H1 (cell line): ENCODE measurements around the gene CENPX. TPM values are rescaled to one million over a fixed set of nuclear protein-coding genes. Genes with fewer than 3 reads are reported as not detected.

Experiments used
- CTCF ChIA-PET: fragments of 300-600 bp; sonication (Branson Sonifier 250); formaldehyde crosslinking; loops from one replicate; lab custom pipeline; 2021; ENCODE audit not compliant: partially characterized antibody; lab: Charles Lee
- POLR2A ChIA-PET: fragments of 300-600 bp; sonication (Branson Sonifier 250); formaldehyde crosslinking; loops from one replicate; lab custom pipeline; 2021; ENCODE audit warnings: inconsistent platforms; ENCODE audit not compliant: partially characterized antibody; lab: Charles Lee
- DNase-seq, 2 experiments: peaks; one replicate each; pipeline versions ENCODE4 v3.0.0 to v3.0.0-alpha.2; 2010 to 2022; ENCODE audit warnings: low spot score in 2 of 2, low read depth in 1 of 2, mixed read lengths in 1 of 2
- FAIRE-seq: peaks from 2 replicates; lab custom pipeline; 2011; peaks lifted over from hg19 to GRCh38; lab: Jason Lieb, UNC
- H2AFZ ChIP-seq: 2 replicates; pipeline ENCODE4 v1.8.1; 2012; ENCODE audit warnings: low read length, inconsistent platforms
- H2AK5ac ChIP-seq: 2 replicates; pipeline ENCODE4 v1.6.1; 2013; ENCODE audit warnings: low read depth, low read length
- H2BK120ac ChIP-seq: replicated peaks from 2 replicates; pipeline ENCODE3; 2013; ENCODE audit warnings: low read depth, low read length, inconsistent platforms
- H2BK12ac ChIP-seq: 2 replicates; pipeline ENCODE4 v1.6.1; 2013; ENCODE audit warnings: low read depth, low read length
- H2BK15ac ChIP-seq: 2 replicates; pipeline ENCODE4 v1.6.1; 2013; ENCODE audit warnings: low read length
- H2BK20ac ChIP-seq: 2 replicates; pipeline ENCODE4 v1.6.1; 2013; ENCODE audit warnings: low read length
- H2BK5ac ChIP-seq: 2 replicates; pipeline ENCODE4 v1.6.1; 2013; ENCODE audit warnings: low read depth, low read length
- H3K14ac ChIP-seq: 2 replicates; pipeline ENCODE4 v1.6.1; 2013; ENCODE audit warnings: inconsistent platforms; ENCODE audit not compliant: insufficient read length
- H3K18ac ChIP-seq: 2 replicates; pipeline ENCODE4 v1.6.1; 2013; ENCODE audit warnings: low read length; ENCODE audit errors: extremely low read depth
- H3K23ac ChIP-seq: 2 replicates; pipeline ENCODE4 v1.6.1; 2013; ENCODE audit warnings: inconsistent platforms; ENCODE audit not compliant: insufficient read length
- H3K23me2 ChIP-seq: 2 replicates; pipeline ENCODE4 v1.6.1; 2013; ENCODE audit warnings: low read depth, low read length
- H3K27ac ChIP-seq: 2 replicates; pipeline ENCODE4 v1.6.1; 2011; ENCODE audit warnings: low read depth, low read length, inconsistent platforms
- H3K27me3 ChIP-seq, 4 experiments: replicated peaks in 1 of 4; 1 replicate in 1 of 4; 2 replicates in 3 of 4; pipeline versions ENCODE4 v1.6.1 to v1.8.1; 2011 to 2013; ENCODE audit warnings: low read length in 3 of 4, mild to moderate bottlenecking in 3 of 4, inconsistent platforms in 2 of 4, mixed read lengths in 2 of 4, moderate library complexity in 1 of 4; ENCODE audit not compliant: control insufficient read depth in 3 of 4, insufficient read depth in 3 of 4; ENCODE audit errors: extremely low read depth in 1 of 4
- H3K36me3 ChIP-seq, 4 experiments: 2 replicates each; pipeline versions ENCODE4 v1.6.1 to v1.8.1; 2011 to 2013; ENCODE audit warnings: mild to moderate bottlenecking in 4 of 4, low read length in 3 of 4, moderate library complexity in 2 of 4, control low read depth in 1 of 4, inconsistent platforms in 1 of 4; ENCODE audit not compliant: insufficient read depth in 4 of 4, control insufficient read depth in 2 of 4
- H3K4ac ChIP-seq: replicated peaks from 2 replicates; pipeline ENCODE3; 2013; ENCODE audit warnings: low read length, low read depth, mixed read lengths, inconsistent platforms; ENCODE audit not compliant: insufficient read length
- H3K4me1 ChIP-seq, 4 experiments: replicated peaks in 1 of 4; 1 replicate in 1 of 4; 2 replicates in 3 of 4; pipeline versions ENCODE4 v1.6.1 to v1.8.1; 2011 to 2013; ENCODE audit warnings: low read length in 3 of 4, inconsistent platforms in 2 of 4, mixed read lengths in 1 of 4; ENCODE audit not compliant: insufficient read depth in 4 of 4, control insufficient read depth in 3 of 4
- H3K4me2 ChIP-seq, 2 experiments: 2 replicates each; pipeline versions ENCODE4 v1.6.1 to v1.8.1; 2011 to 2013; ENCODE audit warnings: low read depth in 2 of 2, low read length in 2 of 2, control low read depth in 1 of 2, inconsistent platforms in 1 of 2, mild to moderate bottlenecking in 1 of 2; ENCODE audit not compliant: insufficient read depth in 1 of 2
- H3K4me3 ChIP-seq, 4 experiments: fragments of 200-600, 300-600 bp in 1 of 4; sonication (generic), shearing (Covaris generic), sonication (Bioruptor Twin) in 1 of 4; 2 replicates each; pipeline versions ENCODE4 v1.5.1 to v1.8.1; 2011 to 2016; ENCODE audit warnings: low read length in 4 of 4, low read depth in 3 of 4, control low read depth in 2 of 4, inconsistent platforms in 2 of 4, mild to moderate bottlenecking in 2 of 4, mixed read lengths in 1 of 4, moderate library complexity in 1 of 4; ENCODE audit not compliant: insufficient read depth in 2 of 4; ENCODE audit errors: extremely low read depth in 1 of 4
- H3K56ac ChIP-seq: replicated peaks from 2 replicates; pipeline ENCODE3; 2013; ENCODE audit warnings: low read depth, mild to moderate bottlenecking, mixed read lengths, low read length, inconsistent platforms; ENCODE audit not compliant: insufficient read length
- H3K79me1 ChIP-seq: 2 replicates; pipeline ENCODE4 v1.6.1; 2013; ENCODE audit warnings: low read depth, low read length, control low read depth
- H3K79me2 ChIP-seq, 2 experiments: 2 replicates each; pipeline versions ENCODE4 v1.6.1 to v1.8.1; 2012 to 2013; ENCODE audit warnings: low read length in 2 of 2, mild to moderate bottlenecking in 2 of 2, inconsistent platforms in 1 of 2; ENCODE audit not compliant: insufficient read depth in 2 of 2, control insufficient read depth in 1 of 2
- H3K9ac ChIP-seq, 4 experiments: replicated peaks in 1 of 4; 1 replicate in 1 of 4; 2 replicates in 3 of 4; pipeline versions ENCODE4 v1.6.1 to v1.8.1; 2011 to 2013; ENCODE audit warnings: low read depth in 3 of 4, low read length in 3 of 4, control low read depth in 2 of 4, mild to moderate bottlenecking in 2 of 4, moderate library complexity in 2 of 4, inconsistent platforms in 1 of 4; ENCODE audit errors: extremely low read depth in 1 of 4
- H3K9me3 ChIP-seq, 2 experiments: 2 replicates each; pipeline versions ENCODE4 v1.6.1 to v1.8.1; 2012 to 2013; ENCODE audit warnings: mild to moderate bottlenecking in 2 of 2, moderate library complexity in 2 of 2, control low read depth in 1 of 2, inconsistent platforms in 1 of 2, low read depth in 1 of 2, low read length in 1 of 2, mixed read lengths in 1 of 2; ENCODE audit not compliant: insufficient read depth in 2 of 2
- H4K20me1 ChIP-seq, 2 experiments: replicated peaks in 1 of 2; 2 replicates each; pipeline versions ENCODE3 to v1.8.1; 2011 to 2013; ENCODE audit warnings: inconsistent platforms in 2 of 2, low read length in 2 of 2, mild to moderate bottlenecking in 1 of 2; ENCODE audit not compliant: insufficient read depth in 2 of 2, control insufficient read depth in 1 of 2
- H4K5ac ChIP-seq: 2 replicates; pipeline ENCODE4 v1.6.1; 2013; ENCODE audit warnings: low read length, low read depth, mixed read lengths, inconsistent platforms; ENCODE audit not compliant: insufficient read length
- H4K8ac ChIP-seq: 2 replicates; pipeline ENCODE4 v1.8.0; 2013; ENCODE audit warnings: mild to moderate bottlenecking, moderate library complexity, low read length, inconsistent platforms; ENCODE audit not compliant: insufficient read depth; ENCODE audit errors: extremely low read depth
- H4K91ac ChIP-seq: replicated peaks from 2 replicates; pipeline ENCODE3; 2013; ENCODE audit warnings: low read length, mixed read lengths, inconsistent platforms; ENCODE audit not compliant: insufficient read length
- ATF2 ChIP-seq: IDR thresholded peaks from 2 replicates; pipeline ENCODE4 v1.6.1; 2012; ENCODE audit warnings: low read length, inconsistent platforms
- BACH1 ChIP-seq: IDR thresholded peaks from 2 replicates; pipeline ENCODE4 v1.6.1; 2012; ENCODE audit warnings: low read length, improper control_type of control experiment
- CHD2 ChIP-seq: IDR thresholded peaks from 2 replicates; pipeline ENCODE4 v1.6.1; 2012; ENCODE audit warnings: low read length, improper control_type of control experiment
- EP300 ChIP-seq, 2 experiments: IDR thresholded peaks; 1 replicate in 1 of 2; 2 replicates in 1 of 2; pipeline ENCODE4 v1.6.1; 2011 to 2012; ENCODE audit warnings: low read depth in 2 of 2, low read length in 2 of 2, mild to moderate bottlenecking in 2 of 2, borderline replicate concordance in 1 of 2, inconsistent platforms in 1 of 2, moderate library complexity in 1 of 2
- NANOG ChIP-seq: IDR thresholded peaks from 2 replicates; pipeline ENCODE4 v1.6.1; 2011; ENCODE audit warnings: low read length, low read depth, mild to moderate bottlenecking, inconsistent platforms; ENCODE audit not compliant: insufficient read depth, poor library complexity, severe bottlenecking
- PHF8 ChIP-seq: fragments of 200-600 bp; sonication (generic); conservative IDR thresholded peaks from 2 replicates; pipeline ENCODE4 v1.7.1; 2012; ENCODE audit warnings: low read depth, mild to moderate bottlenecking, inconsistent platforms, low read length, moderate library complexity
- RAD21 ChIP-seq, 2 experiments: IDR thresholded peaks in 1 of 2; conservative IDR thresholded peaks in 1 of 2; 2 replicates each; pipeline ENCODE4 v1.6.1; 2011; ENCODE audit warnings: low read depth in 2 of 2, low read length in 2 of 2, improper control_type of control experiment in 1 of 2, inconsistent platforms in 1 of 2, mild to moderate bottlenecking in 1 of 2, moderate library complexity in 1 of 2
- SP2 ChIP-seq: IDR thresholded peaks from 2 replicates; pipeline ENCODE4 v1.6.1; 2012; ENCODE audit warnings: mild to moderate bottlenecking, low read length, inconsistent platforms
- WGBS, 2 experiments: shearing (Covaris generic) in 1 of 2; methylation state at CpG; one replicate each; pipeline versions ENCODE4 v1.1.6 to v1.1.7; 2013 to 2015; ENCODE audit warnings: low lambda C conversion rate in 2 of 2, mixed read lengths in 2 of 2, inconsistent platforms in 1 of 2, low coverage in 1 of 2, missing lambda C conversion rate in 1 of 2; ENCODE audit not compliant: insufficient replicate concordance in 2 of 2, insufficient coverage in 1 of 2, insufficient read length in 1 of 2; ENCODE audit errors: extremely low coverage in 1 of 2, missing lambda C conversion rate in 1 of 2; 5-methylcytosine and 5-hydroxymethylcytosine counted together
- polyA plus RNA-seq, 7 experiments: library from polyadenylated mRNA; depleted of rRNA in 3 of 7; stranded (reverse) in 5 of 7; unstranded in 2 of 7; fragments of >200 nt in 5 of 7; fragments of 200-250 nt in 2 of 7; gene quantifications; 1 replicate in 5 of 7; 2 replicates in 1 of 7; 4 replicates in 1 of 7; pipeline versions ENCODE4 v1.2.1 to v1.2.3, GENCODE V29; 2011 to 2013; ENCODE audit warnings: missing spikeins in 2 of 7, mixed read lengths in 2 of 7
- total RNA-seq: library from RNA; stranded (reverse); fragmentation: NEBNext Ultra II Directional; extraction: Animal tissue kit (Norgen Biotek cat#: 25700); gene quantifications from 2 replicates; pipeline ENCODE4 v1.2.1, GENCODE V29; 2021
- TF ChIP-seq, protein P1 (sequence below): IDR thresholded peaks from 2 replicates; pipeline ENCODE4 v1.6.1; 2011; ENCODE audit warnings: low read depth, mild to moderate bottlenecking, low read length; ENCODE audit not compliant: insufficient read depth

Gene CENPX
- total and polyA plus RNA-seq, 2 of the 8 experiments (the other 6 are each of a cell fraction or from before 2014, with no cell fraction given), result 116 to 122 TPM

GRCh38 chr17:82047914-82048570, 25.4 kb upstream of the CENPX start:
- Histone ChIP-seq H2BK15ac (no peak overlapping the region), H3K14ac (no peak overlapping the region), H2BK12ac (no peak overlapping the region), H3K9me3 (no peaks in the 10 kb centered on the region), H4K8ac (no peak overlapping the region; the same call in 1 of the 2 replicates), H4K5ac (no peak overlapping the region), H3K4me2 (no peak overlapping the region), H3K9ac (no peak overlapping the region), H3K79me2 (peaks cover 0 to 9% of the 10 kb centered on the region in 2 experiments; a peak in 1 of 4 replicates), H3K79me1 (peaks cover 6% of the 10 kb centered on the region; the same call in 1 of the 2 replicates), H3K56ac (no peak overlapping the region), H3K23me2 (peaks cover 6% of the 10 kb centered on the region; the same call in 1 of the 2 replicates), H2AK5ac (no peak overlapping the region), H3K27ac (no peak overlapping the region), H2AFZ (no peak overlapping the region), H2BK5ac (no peak overlapping the region), H3K27me3 (no peaks in the 10 kb centered on the region; a peak in 1 of 7 replicates), H3K23ac (no peak overlapping the region), H3K18ac (no peak overlapping the region), H3K4me1 (peaks cover 0 to 20% (median 11%) of the 10 kb centered on the region in 4 experiments; a peak in 5 of 7 replicates), H3K4ac (no peak overlapping the region), H2BK120ac (no peak overlapping the region), H3K4me3 (no peak overlapping the region), H3K36me3 (peaks cover 0 to 8% (median 2%) of the 10 kb centered on the region in 4 experiments; a peak in 3 of 8 replicates), H4K20me1 (peaks cover under 1 to 7% of the 10 kb centered on the region in 2 experiments), H4K91ac (no peak overlapping the region), H2BK20ac (no peak overlapping the region)
- FAIRE-seq, result no peak
- WGBS, 2 experiments, result 89% methylated on average over 24 of the region's 25 CpGs; no CpG with 5 or more reads in 1 of the 2 experiments
- ChIA-PET POLR2A (interaction anchor here (0.7 to 1.3 kb wide), 4 partner anchors 9 to 41 kb away, joined by 3 to 6 read pairs (median 4); partner anchors contain the start of gene RAC3), CTCF (interaction anchor here (0.8 kb wide), 1 partner anchor 17 kb away, joined by 3 read pairs; no protein-coding TSS in a partner anchor)
- no peak for DNase-seq
- TF ChIP-seq SP2 (no peak), ATF2 (no peak), CHD2 (no peak), NANOG (no peak), EP300 (IDR thresholded peaks at IDR 0.05; ENCODE audit: borderline replicate concordance in 1 of 2, low read depth in 2 of 2, low read length in 2 of 2) (no peak), BACH1 (no peak), PHF8 (no peak), RAD21 (IDR thresholded peaks at IDR 0.05 in 1 of 2, conservative IDR thresholded peaks at IDR 0.05 in 1 of 2; ENCODE audit: low read depth in 2 of 2, low read length in 2 of 2) (no peak)
- TF ChIP-seq, protein P1, sequence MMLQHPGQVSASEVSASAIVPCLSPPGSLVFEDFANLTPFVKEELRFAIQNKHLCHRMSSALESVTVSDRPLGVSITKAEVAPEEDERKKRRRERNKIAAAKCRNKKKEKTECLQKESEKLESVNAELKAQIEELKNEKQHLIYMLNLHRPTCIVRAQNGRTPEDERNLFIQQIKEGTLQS, result no peak
